Nephron (organoid): ENCODE data around the gene CLEC6A.

Experiments used
- H3K27ac Mint-ChIP-seq, 3 experiments: 2 replicates each; pipeline ENCODE4 v1.8.0; 2020; ENCODE audit warnings: mixed read lengths in 3 of 3, mild to moderate bottlenecking in 2 of 3, moderate library complexity in 1 of 3
- H3K27me3 Mint-ChIP-seq: 2 replicates; pipeline ENCODE4 v1.8.0; 2021; ENCODE audit warnings: low read depth, mild to moderate bottlenecking, moderate library complexity, mixed read lengths
- H3K36me3 Mint-ChIP-seq: 2 replicates; pipeline ENCODE4 v1.8.0; 2020; ENCODE audit warnings: low read depth, mixed read lengths
- H3K4me1 Mint-ChIP-seq: 2 replicates; pipeline ENCODE4 v1.8.0; 2020; ENCODE audit warnings: mixed read lengths
- H3K4me3 Mint-ChIP-seq, 3 experiments: 2 replicates each; pipeline ENCODE4 v1.8.0; 2020; ENCODE audit warnings: mild to moderate bottlenecking in 3 of 3, mixed read lengths in 3 of 3, moderate library complexity in 2 of 3
- H3K9me3 Mint-ChIP-seq: 2 replicates; pipeline ENCODE4 v1.8.0; 2020; ENCODE audit warnings: mixed read lengths
- TF ChIP-seq, protein P1 (sequence below), 3 experiments: fragments of 200-600 bp; sonication (generic); IDR thresholded peaks; one replicate each; pipeline ENCODE4 v1.5.0; 2021; ENCODE audit warnings: antibody characterized with exemption in 3 of 3; ENCODE audit not compliant: unreplicated experiment in 3 of 3

The CLEC6A gene

DNA sequence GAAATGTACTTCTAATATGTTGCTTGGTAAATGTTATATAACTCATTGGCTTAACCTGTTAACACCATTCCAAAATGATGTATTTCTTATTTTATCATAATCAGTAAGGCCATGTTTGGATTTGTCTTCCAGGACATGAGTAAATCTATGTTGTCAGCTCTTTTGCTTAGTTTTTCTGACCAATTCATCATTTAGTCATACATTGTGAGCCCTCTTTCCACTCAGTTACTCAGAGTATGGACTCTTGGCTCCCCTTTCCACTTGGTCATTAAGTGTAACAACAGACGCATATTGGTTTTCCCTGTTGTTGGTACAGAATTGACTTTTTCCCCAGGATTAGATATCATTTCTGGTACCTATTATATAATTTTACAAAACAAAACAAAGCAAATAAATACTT, 48.6 kb downstream of the CLEC6A start:
- TF ChIP-seq, protein P1, sequence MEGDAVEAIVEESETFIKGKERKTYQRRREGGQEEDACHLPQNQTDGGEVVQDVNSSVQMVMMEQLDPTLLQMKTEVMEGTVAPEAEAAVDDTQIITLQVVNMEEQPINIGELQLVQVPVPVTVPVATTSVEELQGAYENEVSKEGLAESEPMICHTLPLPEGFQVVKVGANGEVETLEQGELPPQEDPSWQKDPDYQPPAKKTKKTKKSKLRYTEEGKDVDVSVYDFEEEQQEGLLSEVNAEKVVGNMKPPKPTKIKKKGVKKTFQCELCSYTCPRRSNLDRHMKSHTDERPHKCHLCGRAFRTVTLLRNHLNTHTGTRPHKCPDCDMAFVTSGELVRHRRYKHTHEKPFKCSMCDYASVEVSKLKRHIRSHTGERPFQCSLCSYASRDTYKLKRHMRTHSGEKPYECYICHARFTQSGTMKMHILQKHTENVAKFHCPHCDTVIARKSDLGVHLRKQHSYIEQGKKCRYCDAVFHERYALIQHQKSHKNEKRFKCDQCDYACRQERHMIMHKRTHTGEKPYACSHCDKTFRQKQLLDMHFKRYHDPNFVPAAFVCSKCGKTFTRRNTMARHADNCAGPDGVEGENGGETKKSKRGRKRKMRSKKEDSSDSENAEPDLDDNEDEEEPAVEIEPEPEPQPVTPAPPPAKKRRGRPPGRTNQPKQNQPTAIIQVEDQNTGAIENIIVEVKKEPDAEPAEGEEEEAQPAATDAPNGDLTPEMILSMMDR (IDR thresholded peaks at IDR 0.05; ENCODE audit: unreplicated experiment in 3 of 3) = no peak
- Mint-ChIP-seq H3K9me3 (no peaks in the 10 kb centered on the region), H3K36me3 (no peaks in the 10 kb centered on the region), H3K4me1 (no peaks in the 10 kb centered on the region), H3K27ac (no peak overlapping the region), H3K4me3 (no peak overlapping the region), H3K27me3 (peaks cover 3% of the 10 kb centered on the region)

DNA sequence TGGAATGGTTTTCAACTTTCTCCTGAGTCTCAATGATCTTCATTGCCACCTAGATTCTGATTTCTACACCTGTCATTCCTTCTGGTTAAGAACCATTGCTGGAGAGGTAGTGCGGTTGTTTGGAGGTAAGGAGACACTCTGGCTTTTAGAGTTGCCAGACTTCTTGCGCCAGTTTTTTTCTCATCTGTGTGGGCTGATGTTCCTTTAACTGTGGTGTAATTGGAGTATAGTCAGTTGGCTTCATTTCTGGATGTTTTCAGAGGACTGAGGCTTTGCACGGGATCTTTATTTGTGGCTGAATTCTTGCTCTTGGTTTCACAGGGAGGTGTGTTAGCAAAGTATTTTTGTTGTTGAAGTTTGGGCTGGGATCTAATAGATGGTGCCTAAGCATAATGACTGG, 51.8 kb downstream of the CLEC6A start:
- Mint-ChIP-seq H3K36me3 (no peaks in the 10 kb centered on the region), H3K27ac (no peak overlapping the region), H3K4me3 (no peak overlapping the region), H3K4me1 (peaks cover 5% of the 10 kb centered on the region), H3K27me3 (peaks cover 3% of the 10 kb centered on the region), H3K9me3 (no peaks in the 10 kb centered on the region)
- TF ChIP-seq, protein P1 (IDR thresholded peaks at IDR 0.05; ENCODE audit: unreplicated experiment in 3 of 3) = no peak

DNA sequence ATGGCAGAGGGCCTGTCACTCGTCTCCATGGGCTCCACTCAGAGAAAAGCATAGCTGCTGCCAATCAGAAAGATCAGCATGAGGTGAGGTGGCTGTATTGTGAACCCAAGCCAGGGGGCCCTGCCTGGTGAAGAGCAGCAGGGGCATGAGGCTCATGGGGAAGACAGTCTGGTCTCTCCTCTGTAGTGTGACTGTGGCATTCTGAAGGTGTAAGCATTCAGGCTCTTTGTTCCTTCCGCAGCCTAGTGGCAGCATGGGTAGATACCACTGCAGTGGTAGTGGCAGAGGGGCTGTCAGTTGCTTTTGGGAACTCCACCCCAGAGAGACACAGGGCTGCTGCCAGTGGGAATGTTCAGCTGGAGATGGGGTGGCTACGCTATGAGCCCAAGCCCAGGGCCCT, 52.5 kb downstream of the CLEC6A start:
- TF ChIP-seq, protein P1 (IDR thresholded peaks at IDR 0.05; ENCODE audit: unreplicated experiment in 3 of 3) = no peak
- Mint-ChIP-seq H3K4me1 (peaks cover 5% of the 10 kb centered on the region), H3K27ac (no peak overlapping the region), H3K36me3 (no peaks in the 10 kb centered on the region), H3K4me3 (no peak overlapping the region), H3K9me3 (no peaks in the 10 kb centered on the region), H3K27me3 (peaks cover 3% of the 10 kb centered on the region)

DNA sequence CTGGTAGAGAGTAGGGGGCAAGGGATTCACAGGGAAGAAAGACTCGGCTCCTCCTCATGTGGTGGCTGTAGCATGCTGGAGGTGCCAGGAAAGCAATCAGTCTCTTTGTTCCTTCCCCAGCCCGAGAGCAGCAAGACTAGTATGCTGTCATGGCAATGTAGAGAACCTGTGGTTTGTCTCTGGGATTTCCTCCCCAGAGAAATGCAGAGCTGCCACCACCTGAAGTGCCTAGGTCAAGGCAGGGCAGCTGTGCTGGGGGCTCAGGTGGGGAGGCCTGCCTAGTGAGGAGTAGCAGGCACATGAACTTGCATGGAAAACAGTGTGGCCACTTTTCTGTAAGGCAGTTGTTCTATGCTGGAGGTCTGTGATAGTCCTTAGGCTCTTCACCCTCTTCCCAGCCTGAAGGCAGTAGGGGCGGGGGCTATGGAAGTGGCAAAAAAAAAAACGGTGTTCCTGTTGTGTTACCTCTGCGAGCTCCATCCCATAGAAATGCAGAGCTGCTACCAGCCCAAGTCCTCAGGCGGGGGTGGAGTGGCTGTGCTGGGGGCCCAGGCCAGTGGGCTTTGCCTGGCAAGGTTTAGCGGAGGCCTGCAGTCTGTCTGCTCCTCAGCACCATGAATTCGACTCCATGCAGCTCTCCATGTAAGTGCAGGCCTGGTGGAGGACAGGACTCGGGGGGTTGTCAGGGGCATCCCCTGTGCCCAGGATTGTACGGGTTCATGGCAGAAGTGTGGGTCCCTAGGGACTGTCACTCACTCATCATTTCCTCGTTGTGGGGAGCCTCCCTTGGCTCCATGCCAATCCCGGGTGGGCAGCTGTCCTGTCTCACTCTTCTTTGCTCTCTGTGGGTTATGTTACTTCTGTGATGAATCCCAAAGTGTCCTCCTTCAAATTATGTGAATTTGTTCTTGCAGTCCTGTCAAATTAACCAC, 53.4 kb downstream of the CLEC6A start:
- no peaks in the 10 kb centered on the region for H3K36me3 Mint-ChIP-seq
- H3K27ac Mint-ChIP-seq = no peak overlapping the region
- no peak overlapping the region for H3K4me3 Mint-ChIP-seq
- H3K4me1 Mint-ChIP-seq = peaks cover 5% of the 10 kb centered on the region
- H3K27me3 Mint-ChIP-seq = peaks cover 3% of the 10 kb centered on the region
- no peaks in the 10 kb centered on the region for H3K9me3 Mint-ChIP-seq
- TF ChIP-seq, protein P1 (IDR thresholded peaks at IDR 0.05; ENCODE audit: unreplicated experiment in 3 of 3) = no peak

DNA sequence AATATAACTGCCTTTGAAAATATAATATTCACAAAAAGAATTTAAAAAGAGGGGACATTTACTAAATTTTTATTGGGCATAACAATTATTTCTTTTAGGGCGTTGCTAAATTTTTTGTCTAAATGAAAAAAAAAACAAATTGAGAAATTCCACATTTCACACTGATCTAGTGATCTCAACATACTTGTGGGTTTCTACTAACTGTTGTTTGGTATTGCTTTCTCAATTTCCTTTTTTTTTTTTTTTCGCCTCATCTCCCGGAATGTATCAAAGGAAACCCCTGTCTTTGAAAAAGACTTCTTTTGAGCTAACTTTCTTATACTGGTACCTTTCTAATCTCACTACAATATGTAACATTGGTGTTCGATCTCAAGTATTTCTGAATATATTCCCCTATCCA, 57.5 kb downstream of the CLEC6A start, which contains the start of gene CLEC4D:
CLEC4D (plus strand) TSS at position 248 of the 400 bp plus-strand sequence. CDS start 230 bp downstream, outside the sequence.
- Mint-ChIP-seq H3K27me3 (no peaks in the 10 kb centered on the region), H3K4me3 (no peak within 1 kb of the TSS), H3K9me3 (no peaks in the 10 kb centered on the region), H3K27ac (no peak within 1 kb of the TSS), H3K36me3 (no peaks in the 10 kb centered on the region), H3K4me1 (peaks cover 5% of the 10 kb centered on the region)
- TF ChIP-seq, protein P1 (IDR thresholded peaks at IDR 0.05; ENCODE audit: unreplicated experiment in 3 of 3) = no peak

DNA sequence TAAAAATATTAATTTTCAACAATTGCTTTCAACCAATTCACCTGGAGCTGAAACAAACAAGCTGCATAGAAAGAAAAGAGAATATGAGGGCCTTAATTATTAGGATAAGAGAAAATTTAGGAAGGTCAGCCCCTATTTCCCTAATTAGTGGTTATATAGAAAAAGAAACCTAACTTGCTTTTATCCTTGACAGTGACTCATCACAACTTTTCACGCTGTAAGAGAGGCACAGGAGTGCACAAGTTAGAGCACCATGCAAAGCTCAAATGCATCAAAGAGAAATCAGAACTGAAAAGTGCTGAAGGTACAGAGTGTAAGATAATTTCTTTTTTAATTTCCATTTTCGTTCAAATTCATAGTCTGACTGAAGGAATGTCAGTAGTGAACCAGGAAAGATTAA, 62.2 kb downstream of the CLEC6A start:
- Mint-ChIP-seq H3K9me3 (no peaks in the 10 kb centered on the region), H3K36me3 (no peaks in the 10 kb centered on the region), H3K4me3 (no peak overlapping the region), H3K27ac (no peak overlapping the region), H3K4me1 (no peaks in the 10 kb centered on the region), H3K27me3 (no peaks in the 10 kb centered on the region)
- TF ChIP-seq, protein P1 (IDR thresholded peaks at IDR 0.05; ENCODE audit: unreplicated experiment in 3 of 3) = no peak
